Transverse colon (tissue), 4 donors: ENCODE measurements around the gene PCCA. TPM values are rescaled to one million over a fixed set of nuclear protein-coding genes. Genes with fewer than 3 reads are reported as not detected.

Experiments used
- DNase-seq: peaks from one replicate; pipeline ENCODE4 v3.0.0-alpha.2; 2019
- H3K27ac ChIP-seq, 4 donors: fragments of 200-600 bp; sonication (generic); 2 replicates each; pipeline ENCODE4 v1.5.1; 2016 to 2018; ENCODE audit warnings: inconsistent platforms in 4 of 4
- H3K27me3 ChIP-seq: fragments of 200-600 bp; sonication (generic); 2 replicates; pipeline ENCODE4 v1.5.1; 2017; ENCODE audit warnings: inconsistent platforms
- H3K36me3 ChIP-seq, 4 donors: fragments of 200-600 bp; sonication (generic); 2 replicates each; pipeline ENCODE4 v1.5.1; 2017 to 2019; ENCODE audit warnings: inconsistent platforms in 4 of 4
- H3K4me1 ChIP-seq, 4 donors: fragments of 200-600 bp; sonication (generic); 2 replicates each; pipeline ENCODE4 v1.5.1; 2017 to 2020; ENCODE audit warnings: inconsistent platforms in 4 of 4
- H3K4me3 ChIP-seq, 4 donors: fragments of 200-600 bp; sonication (generic); 1 replicate in 1 of 4; 2 replicates in 3 of 4; pipeline versions ENCODE4 v1.5.1 to v1.6.1; 2017 to 2019; ENCODE audit warnings: inconsistent platforms in 4 of 4
- H3K9me3 ChIP-seq, 2 donors: fragments of 200-600 bp; sonication (generic); 2 replicates each; pipeline ENCODE4 v1.5.1; 2017 to 2019; ENCODE audit warnings: inconsistent platforms in 2 of 2
- CTCF ChIP-seq, 5 experiments: fragments of 200-600 bp in 3 of 5; fragments of 450-650 bp in 2 of 5; sonication (generic) in 3 of 5; IDR thresholded peaks; 1 replicate in 2 of 5; 2 replicates in 3 of 5; pipeline ENCODE4 v1.5.1; 2016 to 2017; ENCODE audit warnings: antibody characterized with exemption in 5 of 5, inconsistent platforms in 3 of 5, mild to moderate bottlenecking in 2 of 5, moderate library complexity in 1 of 5
- EP300 ChIP-seq: sonication (generic); formaldehyde crosslinking; IDR thresholded peaks from one replicate; pipeline ENCODE4 v1.6.1; 2017; ENCODE audit warnings: antibody characterized with exemption, low read depth
- POLR2A ChIP-seq: fragments of 450-650 bp; IDR thresholded peaks from one replicate; pipeline ENCODE4 v1.6.1; 2016; ENCODE audit warnings: antibody characterized with exemption, mild to moderate bottlenecking, moderate library complexity
- POLR2AphosphoS5 ChIP-seq, 3 donors: sonication (generic); formaldehyde crosslinking; IDR thresholded peaks; one replicate each; pipeline ENCODE4 v1.6.1; 2016; ENCODE audit warnings: antibody characterized with exemption in 3 of 3
- WGBS, 2 donors: methylation state at CpG; one replicate each; pipeline ENCODE4 v1.1.5; 2018; ENCODE audit warnings: low coverage in 1 of 2; 5-methylcytosine and 5-hydroxymethylcytosine counted together
- in situ Hi-C, 4 donors: fragments of 200-750 bp; cut with MboI; loops; one replicate each; pipeline versions ENCODE4 v1.15.0 to v1.15.1; 2017; ENCODE audit warnings: low sequenced_read_pairs in 3 of 4, low pct_ligation_motif_present in 1 of 4, low pct_unique_long_range_greater_than_20kb in 1 of 4
- intact Hi-C: fragments of 100-400 bp; cut with DNase I; formaldehyde crosslinking; loops from one replicate; pipeline ENCODE4 v1.15.1; 2023; ENCODE audit warnings: low total_unique reads
- total RNA-seq, 4 donors: library from RNA; depleted of rRNA; stranded (reverse); fragments of >200 nt; gene quantifications; one replicate each; pipeline ENCODE4 v1.1.0, GENCODE V29; 2016

Gene PCCA
- total RNA-seq, 4 donors from 2014 or later = 13.1 to 87.8 (median 74.6) TPM

GRCh38 chr13:100176801-100177400, 88.0 kb downstream of the PCCA start:
- Histone ChIP-seq H3K27ac (no peak overlapping the region), H3K27me3 (no peaks in the 10 kb centered on the region), H3K4me1 (no peaks in the 10 kb centered on the region), H3K9me3 (no peaks in the 10 kb centered on the region), H3K36me3 (no peaks in the 10 kb centered on the region), H3K4me3 (no peak overlapping the region)
- in situ Hi-C loops (no loop called here), intact Hi-C loops (no loop called here)
- TF ChIP-seq POLR2AphosphoS5 (IDR thresholded peaks at IDR 0.05) (no peak), CTCF (IDR thresholded peaks at IDR 0.05) (no peak), EP300 (no peak), POLR2A (no peak)
- WGBS, 2 donors = 73 to 81% methylated on average over 2 of the region's 2 CpGs
- no peak for DNase-seq

GRCh38 chr13:100178309-100178708, 89.4 kb downstream of the PCCA start:
- TF ChIP-seq EP300 = no peak
- no peak for TF ChIP-seq POLR2A
- DNase-seq = no peak
- no peaks in the 10 kb centered on the region for H3K27me3 ChIP-seq
- peaks cover 0 to 12% (median 6%) of the 10 kb centered on the region in 4 donors for H3K4me1 ChIP-seq
- H3K9me3 ChIP-seq = no peaks in the 10 kb centered on the region
- H3K36me3 ChIP-seq = no peaks in the 10 kb centered on the region
- intact Hi-C loops = no loop called here
- H3K4me3 ChIP-seq = no peak overlapping the region
- 99 to 100% methylated on average over 2 of the region's 2 CpGs for WGBS, 2 donors
- in situ Hi-C loops = no loop called here
- H3K27ac ChIP-seq = no peak overlapping the region

- Histone ChIP-seq H3K27ac (no peak overlapping the region), H3K4me1 (peaks cover 0 to 14% (median 6%) of the 10 kb centered on the region in 4 donors), H3K9me3 (no peaks in the 10 kb centered on the region), H3K27me3 (no peaks in the 10 kb centered on the region), H3K4me3 (no peak overlapping the region), H3K36me3 (no peaks in the 10 kb centered on the region)
- no peak for DNase-seq
- TF ChIP-seq POLR2A (no peak), POLR2AphosphoS5 (IDR thresholded peaks at IDR 0.05) (no peak), EP300 (no peak), CTCF (IDR thresholded peaks at IDR 0.05) (no peak)
- intact Hi-C loops (no loop called here), in situ Hi-C loops (no loop called here)
- WGBS, 2 donors = 84 to 100% methylated on average over 3 of the region's 3 CpGs
Observed at GRCh38 chr13:100179276-100179675, 90.4 kb downstream of the PCCA start.

- TF ChIP-seq POLR2A (no peak), CTCF (IDR thresholded peaks at IDR 0.05) (no peak), EP300 (no peak), POLR2AphosphoS5 (IDR thresholded peaks at IDR 0.05) (no peak)
- H3K27ac ChIP-seq = no peak overlapping the region
- no peak for DNase-seq
- no peak overlapping the region for H3K4me3 ChIP-seq
- in situ Hi-C loops (no loop called here), intact Hi-C loops (no loop called here)
- H3K36me3 ChIP-seq = no peaks in the 10 kb centered on the region
- no peaks in the 10 kb centered on the region for H3K9me3 ChIP-seq
- WGBS, 2 donors = 28 to 55% methylated on average over 3 to 4 of the region's 4 CpGs
- H3K4me1 ChIP-seq = peaks cover 0 to 14% (median 6%) of the 10 kb centered on the region in 4 donors
- H3K27me3 ChIP-seq = no peaks in the 10 kb centered on the region
Observed at GRCh38 chr13:100182900-100183490, 94.1 kb downstream of the PCCA start.
